Smooth muscle cell (in vitro differentiated cells): ENCODE data around the gene TAC3. TPM values are rescaled to one million over a fixed set of nuclear protein-coding genes. Genes with fewer than 3 reads are reported as not detected.
"Not testable (repeated sequence)": the region's sequence is repeated elsewhere in the genome, so short reads cannot be mapped to it uniquely, and the experiment has no call there.

Experiments
- DNase-seq: peaks from one replicate; lab custom pipeline; 2025; ENCODE audit not compliant: unreplicated experiment; lab: John Stamatoyannopoulos, UW
- H2AFZ ChIP-seq: fragments of 200-600 bp; sonication (generic); 2 replicates; pipeline ENCODE4 v1.6.0; 2016; ENCODE audit warnings: antibody characterized with exemption, low read depth, mild to moderate bottlenecking
- H3F3A ChIP-seq: fragments of 200-600 bp; sonication (generic); 2 replicates; pipeline ENCODE4 v1.6.0; 2017; ENCODE audit warnings: antibody characterized with exemption, low read depth
- H3K27ac ChIP-seq: fragments of 200-600 bp; sonication (generic); 2 replicates; pipeline ENCODE4 v1.5.1; 2016; ENCODE audit warnings: low read depth, mild to moderate bottlenecking
- H3K27me3 ChIP-seq: fragments of 200-600 bp; sonication (generic); 2 replicates; pipeline ENCODE4 v1.6.1; 2016; ENCODE audit warnings: low read depth, mild to moderate bottlenecking
- H3K36me3 ChIP-seq: fragments of 200-600 bp; sonication (generic); 2 replicates; pipeline ENCODE4 v1.5.1; 2016; ENCODE audit warnings: low read depth
- H3K4me1 ChIP-seq: fragments of 200-600 bp; sonication (generic); 2 replicates; pipeline ENCODE4 v1.5.1; 2016; ENCODE audit warnings: low read depth
- H3K4me2 ChIP-seq: fragments of 200-600 bp; sonication (generic); 2 replicates; pipeline ENCODE4 v1.6.0; 2016; ENCODE audit warnings: mild to moderate bottlenecking
- H3K4me3 ChIP-seq: fragments of 200-600 bp; sonication (generic); 2 replicates; pipeline ENCODE4 v1.5.1; 2016; ENCODE audit warnings: mild to moderate bottlenecking
- H3K79me2 ChIP-seq: fragments of 200-600 bp; sonication (generic); 2 replicates; pipeline ENCODE4 v1.6.0; 2016; ENCODE audit warnings: low read depth, mild to moderate bottlenecking
- H3K9ac ChIP-seq: fragments of 200-600 bp; sonication (generic); 2 replicates; pipeline ENCODE4 v1.6.0; 2016; ENCODE audit warnings: low read depth
- H3K9me3 ChIP-seq: fragments of 200-600 bp; sonication (generic); replicated peaks from 2 replicates; pipeline ENCODE4 v1.5.1; 2016; ENCODE audit warnings: low read depth
- H4K20me1 ChIP-seq: fragments of 200-600 bp; sonication (generic); 2 replicates; pipeline ENCODE4 v1.6.0; 2016; ENCODE audit warnings: low read depth
- WGBS: methylation state at CpG from one replicate; pipeline ENCODE4 v1.1.7; 2016; ENCODE audit warnings: low lambda C conversion rate; 5-methylcytosine and 5-hydroxymethylcytosine counted together
- polyA plus RNA-seq: library from polyadenylated mRNA; unstranded; fragments of >200 nt; fragmentation: Nextera tagmentation; extraction: Ambion mirVana; gene quantifications from 2 replicates; pipeline ENCODE4 v1.2.1, GENCODE V29; 2016
- total RNA-seq: library from RNA; depleted of rRNA; stranded (reverse); fragments of >200 nt; gene quantifications from 2 replicates; pipeline ENCODE4 v1.2.3, GENCODE V29; 2014

The TAC3 gene
- total and polyA plus RNA-seq, 2 experiments from 2014 or later = 1.7 to 6.3 TPM

DNA sequence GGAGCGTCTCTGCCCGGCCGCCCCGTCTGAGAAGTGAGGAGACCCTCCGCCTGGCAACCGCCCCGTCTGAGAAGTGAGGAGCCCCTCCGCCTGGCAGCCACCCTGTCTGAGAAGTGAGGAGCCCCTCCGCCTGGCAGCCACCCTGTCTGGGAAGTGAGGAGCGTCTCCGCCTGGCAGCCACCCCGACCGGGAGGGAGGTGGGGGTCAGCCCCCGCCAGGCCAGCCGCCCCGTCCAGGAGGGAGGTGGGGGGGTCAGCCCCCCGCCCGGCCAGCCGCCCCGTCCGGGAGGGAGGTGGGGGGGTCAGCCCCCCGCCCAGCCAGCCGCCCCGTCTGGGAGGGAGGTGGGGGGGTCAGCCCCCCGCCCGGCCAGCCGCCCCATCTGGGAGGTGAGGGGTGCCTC lies 52.8 kb downstream of the TAC3 start:
- H3K4me3 ChIP-seq, H2AFZ ChIP-seq, H3K27ac ChIP-seq, H3K79me2 ChIP-seq, DNase-seq, H3K4me1 ChIP-seq, H3K27me3 ChIP-seq, H3F3A ChIP-seq, H4K20me1 ChIP-seq, H3K9ac ChIP-seq, H3K36me3 ChIP-seq, H3K9me3 ChIP-seq, H3K4me2 ChIP-seq: not testable (repeated sequence)
- no CpG with 5 or more reads among the region's 27 CpGs for WGBS

DNA sequence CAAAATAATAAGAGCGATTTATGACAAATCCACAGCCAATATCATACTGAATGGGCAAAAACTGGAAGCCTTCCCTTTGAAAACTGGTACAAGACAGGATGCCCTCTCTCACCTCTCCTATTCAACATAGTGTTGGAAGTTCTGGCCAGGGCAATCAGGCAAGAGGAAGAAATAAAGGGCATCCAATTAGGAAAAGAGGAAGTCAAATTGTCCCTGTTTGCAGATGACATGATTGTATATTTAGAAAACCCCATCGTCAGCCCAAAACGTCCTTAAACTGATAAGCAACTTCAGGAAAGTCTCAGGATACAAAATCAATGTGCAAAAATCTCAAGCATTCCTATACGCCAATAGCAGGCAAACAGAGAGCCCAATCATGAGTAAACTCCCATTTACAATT lies 54.1 kb downstream of the TAC3 start:
- not testable (repeated sequence) for H3K9me3 ChIP-seq, H3K36me3 ChIP-seq, H3K4me1 ChIP-seq, H3K4me2 ChIP-seq, H3F3A ChIP-seq, H3K27me3 ChIP-seq, H3K27ac ChIP-seq, H3K9ac ChIP-seq, DNase-seq, H3K4me3 ChIP-seq, H2AFZ ChIP-seq, H3K79me2 ChIP-seq, H4K20me1 ChIP-seq
- 85% methylated on average over 4 of the region's 4 CpGs for WGBS

Other genes with a start within 250 kb of the TAC3 start
- gene SDR9C7, start 82.1 kb downstream of the TAC3 start, total RNA-seq = 1.1 and 4.4 TPM in 2 replicates
- gene SDR9C7, start 82.1 kb downstream of the TAC3 start, polyA plus RNA-seq = 0.83 and 0.97 TPM in 2 replicates
- gene RDH16, start 58.9 kb downstream of the TAC3 start, total RNA-seq = 0.94 and 2.0 TPM in 2 replicates
- gene RDH16, start 58.9 kb downstream of the TAC3 start, polyA plus RNA-seq = 0.55 and 3.4 TPM in 2 replicates
- 7.3 and 8.5 TPM in 2 replicates for gene ZBTB39, start 10.0 kb downstream of the TAC3 start, total RNA-seq
- gene ZBTB39, start 10.0 kb downstream of the TAC3 start, polyA plus RNA-seq = 2.6 and 3.6 TPM in 2 replicates
- not detected in 2 replicates for gene MYO1A, start 33.6 kb upstream of the TAC3 start, total RNA-seq
- not detected in 2 replicates for gene MYO1A, start 33.6 kb upstream of the TAC3 start, polyA plus RNA-seq
- 8.9 and 12.6 TPM in 2 replicates for gene NEMP1, start 62.3 kb upstream of the TAC3 start, total RNA-seq
- gene NEMP1, start 62.3 kb upstream of the TAC3 start, polyA plus RNA-seq = 3.2 and 4.0 TPM in 2 replicates
- 57.8 and 58.3 TPM in 2 replicates for gene NAB2, start 72.6 kb upstream of the TAC3 start, total RNA-seq
- 37.9 and 39.7 TPM in 2 replicates for gene NAB2, start 72.6 kb upstream of the TAC3 start, polyA plus RNA-seq
- 39.1 and 56.8 TPM in 2 replicates for gene STAT6, start 94.8 kb upstream of the TAC3 start, total RNA-seq
- gene STAT6, start 94.8 kb upstream of the TAC3 start, polyA plus RNA-seq = 38.7 and 48.5 TPM in 2 replicates
- 80.3 and 95.4 TPM in 2 replicates for gene LRP1, start 112.0 kb upstream of the TAC3 start, total RNA-seq
- gene LRP1, start 112.0 kb upstream of the TAC3 start, polyA plus RNA-seq = 75.3 and 83.1 TPM in 2 replicates
- gene LRP1-AS, start 131.1 kb upstream of the TAC3 start, total RNA-seq = not detected in 2 replicates
- gene LRP1-AS, start 131.1 kb upstream of the TAC3 start, polyA plus RNA-seq = not detected in 2 replicates
- gene NXPH4, start 200.3 kb upstream of the TAC3 start, total RNA-seq = 1.6 and 3.9 TPM in 2 replicates
- gene NXPH4, start 200.3 kb upstream of the TAC3 start, polyA plus RNA-seq = 8.5 and 10.7 TPM in 2 replicates
- 82.1 and 117 TPM in 2 replicates for gene SHMT2, start 213.2 kb upstream of the TAC3 start, total RNA-seq
- 107 TPM in 2 replicates for gene SHMT2, start 213.2 kb upstream of the TAC3 start, polyA plus RNA-seq
- gene STAC3, start 234.7 kb upstream of the TAC3 start, total RNA-seq = 1.4 TPM in 1 of 2 replicates, not detected in the other
- gene STAC3, start 234.7 kb upstream of the TAC3 start, polyA plus RNA-seq = not detected in 2 replicates